Activated naive CD4-positive, alpha-beta T cell treated with anti-CD3 and anti-CD28 coated beads, Interleukin-2, amount 50 U/mL, for 24 hours (primary cell): ENCODE results near the gene ZDHHC18.
A peak's percentile ranks its signal among the peaks of the same experiment; 100 is the strongest.
"Not testable (repeated sequence)": the region's sequence is repeated elsewhere in the genome, so short reads cannot be mapped to it uniquely, and the experiment has no call there.

Experiments used
- H3K27ac Mint-ChIP-seq: one replicate; pipeline ENCODE4 v1.8.0; 2021; ENCODE audit warnings: mild to moderate bottlenecking, mixed read lengths
- H3K27me3 Mint-ChIP-seq: one replicate; pipeline ENCODE4 v1.8.0; 2021; ENCODE audit warnings: mixed read lengths
- H3K36me3 Mint-ChIP-seq: one replicate; pipeline ENCODE4 v1.8.0; 2021; ENCODE audit warnings: mixed read lengths
- H3K4me1 Mint-ChIP-seq: one replicate; pipeline ENCODE4 v1.8.0; 2021; ENCODE audit warnings: mixed read lengths
- H3K4me3 Mint-ChIP-seq: one replicate; pipeline ENCODE4 v1.8.0; 2021; ENCODE audit warnings: mild to moderate bottlenecking, mixed read lengths
- H3K9me3 Mint-ChIP-seq: one replicate; pipeline ENCODE4 v1.8.0; 2021; ENCODE audit warnings: mixed read lengths

The ZDHHC18 gene

DNA sequence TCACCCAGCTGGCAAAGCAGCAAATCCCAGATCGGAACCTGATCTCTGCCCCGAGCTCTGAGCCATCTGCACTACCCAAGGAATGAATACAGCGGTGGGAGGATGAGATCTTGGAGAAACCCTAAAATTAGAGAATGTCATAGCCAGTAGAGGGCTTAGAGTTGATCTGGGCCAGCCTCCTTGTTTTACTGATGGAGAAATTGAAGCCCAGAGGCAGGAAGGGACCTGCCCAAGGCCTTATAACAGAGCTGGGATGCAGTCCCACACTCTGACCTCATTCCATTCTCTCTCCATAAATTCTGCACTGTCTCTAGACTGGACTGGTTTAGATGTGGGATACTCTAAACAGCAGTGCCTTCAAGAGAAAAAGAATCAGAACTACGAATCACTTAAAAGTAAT is 31.7 kb downstream of the ZDHHC18 start:
- Mint-ChIP-seq H3K36me3 (peaks cover 3% of the 10 kb centered on the region), H3K27me3 (no peaks in the 10 kb centered on the region), H3K4me3 (no peak overlapping the region), H3K4me1 (peaks cover 12% of the 10 kb centered on the region), H3K9me3 (no peaks in the 10 kb centered on the region), H3K27ac (no peak overlapping the region)

DNA sequence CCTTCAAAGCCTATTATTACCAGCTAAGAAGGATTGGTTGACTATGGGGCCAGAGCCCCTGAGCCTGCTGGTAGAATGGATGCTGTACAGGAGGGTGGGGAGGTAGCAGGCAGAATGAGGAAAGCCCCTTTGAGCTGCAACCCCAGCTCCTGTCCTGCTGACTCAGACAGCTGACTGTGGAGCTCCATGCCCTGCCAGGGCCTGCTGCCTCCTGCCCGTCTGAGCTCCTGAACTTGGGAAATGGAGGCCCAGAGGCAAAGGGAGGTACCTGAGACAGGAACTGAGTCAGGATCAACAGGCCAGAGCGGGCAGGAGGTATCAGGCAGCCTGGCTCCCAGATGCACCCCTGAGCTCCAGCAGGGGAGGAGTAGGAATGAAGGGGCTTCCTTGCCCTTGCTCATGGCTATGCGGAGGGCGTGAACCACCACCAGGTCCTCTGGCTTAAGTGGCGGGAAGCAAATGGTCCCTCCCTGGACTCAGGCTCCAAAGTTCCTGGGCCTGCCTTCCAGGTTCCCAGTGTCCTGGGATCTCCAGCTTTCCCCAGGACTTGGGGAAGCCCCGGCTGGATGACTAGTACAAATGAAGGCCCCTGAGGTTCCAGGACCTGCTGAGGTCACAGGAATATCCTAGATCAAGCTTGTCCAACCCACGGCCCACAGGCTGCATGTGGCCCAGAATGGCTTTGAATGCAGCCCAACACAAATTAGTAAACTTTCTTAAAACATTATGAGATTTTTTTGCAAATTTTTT is 32.6 kb downstream of the ZDHHC18 start:
- no peak overlapping the region for H3K27ac Mint-ChIP-seq
- peaks cover 20% of the 10 kb centered on the region for H3K4me1 Mint-ChIP-seq
- peaks cover 3% of the 10 kb centered on the region for H3K36me3 Mint-ChIP-seq
- H3K4me3 Mint-ChIP-seq, result no peak overlapping the region
- H3K27me3 Mint-ChIP-seq, result no peaks in the 10 kb centered on the region
- H3K9me3 Mint-ChIP-seq, result no peaks in the 10 kb centered on the region

DNA sequence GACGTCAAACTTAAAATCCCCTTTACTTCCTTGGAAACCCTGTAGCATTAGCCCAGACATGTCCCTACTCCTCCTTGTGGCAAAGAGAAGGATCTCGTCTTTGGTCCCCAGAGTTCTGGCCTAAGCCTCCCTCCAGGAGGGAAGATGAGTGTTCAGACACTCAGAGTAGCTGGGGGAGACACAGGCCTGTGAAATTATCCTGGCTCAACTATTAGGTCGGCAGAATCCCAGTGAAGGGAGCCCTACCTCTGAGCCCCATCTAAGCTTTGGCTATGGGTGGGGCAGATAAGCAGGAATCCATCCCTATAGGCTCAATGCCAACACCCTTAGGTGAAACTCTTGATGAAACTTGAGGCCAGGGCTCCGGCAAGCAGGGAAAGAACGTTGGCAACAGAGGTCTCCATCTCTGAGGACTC is 34.8 kb downstream of the ZDHHC18 start:
- H3K27me3 Mint-ChIP-seq, result no peaks in the 10 kb centered on the region
- peaks cover 27% of the 10 kb centered on the region for H3K4me1 Mint-ChIP-seq
- no peak overlapping the region for H3K27ac Mint-ChIP-seq
- H3K4me3 Mint-ChIP-seq, result no peak overlapping the region
- peaks cover 1% of the 10 kb centered on the region for H3K36me3 Mint-ChIP-seq
- H3K9me3 Mint-ChIP-seq, result no peaks in the 10 kb centered on the region

DNA sequence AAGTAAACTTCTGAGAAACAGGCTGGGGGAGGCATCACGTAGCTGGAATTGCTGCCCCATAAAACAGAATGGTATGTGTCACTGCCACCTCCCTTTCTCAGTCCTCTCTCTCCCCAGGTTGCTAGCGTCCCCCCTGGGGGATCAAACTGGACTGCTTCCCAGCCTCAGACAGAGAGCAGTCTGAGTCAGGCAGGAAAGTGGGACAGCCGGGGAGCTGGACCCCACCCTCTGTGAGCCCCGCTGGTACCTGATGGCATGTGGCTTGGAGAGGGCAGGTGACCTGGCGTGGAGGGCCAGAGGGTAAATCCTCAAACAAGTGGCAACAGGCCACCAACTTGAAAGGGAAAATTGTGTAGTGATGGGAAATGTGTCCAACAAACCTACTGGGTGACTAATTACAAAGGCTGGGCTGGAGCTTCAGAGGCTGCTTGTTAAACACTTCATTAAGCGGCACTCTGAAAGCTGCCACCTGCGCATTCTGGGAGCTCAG is 35.4 kb downstream of the ZDHHC18 start:
- no peak overlapping the region for H3K27ac Mint-ChIP-seq
- no peaks in the 10 kb centered on the region for H3K27me3 Mint-ChIP-seq
- H3K9me3 Mint-ChIP-seq, result no peaks in the 10 kb centered on the region
- H3K4me3 Mint-ChIP-seq, result peak overlapping the region; percentile 16
- H3K4me1 Mint-ChIP-seq, result peaks cover 27% of the 10 kb centered on the region
- H3K36me3 Mint-ChIP-seq, result peaks cover 1% of the 10 kb centered on the region

DNA sequence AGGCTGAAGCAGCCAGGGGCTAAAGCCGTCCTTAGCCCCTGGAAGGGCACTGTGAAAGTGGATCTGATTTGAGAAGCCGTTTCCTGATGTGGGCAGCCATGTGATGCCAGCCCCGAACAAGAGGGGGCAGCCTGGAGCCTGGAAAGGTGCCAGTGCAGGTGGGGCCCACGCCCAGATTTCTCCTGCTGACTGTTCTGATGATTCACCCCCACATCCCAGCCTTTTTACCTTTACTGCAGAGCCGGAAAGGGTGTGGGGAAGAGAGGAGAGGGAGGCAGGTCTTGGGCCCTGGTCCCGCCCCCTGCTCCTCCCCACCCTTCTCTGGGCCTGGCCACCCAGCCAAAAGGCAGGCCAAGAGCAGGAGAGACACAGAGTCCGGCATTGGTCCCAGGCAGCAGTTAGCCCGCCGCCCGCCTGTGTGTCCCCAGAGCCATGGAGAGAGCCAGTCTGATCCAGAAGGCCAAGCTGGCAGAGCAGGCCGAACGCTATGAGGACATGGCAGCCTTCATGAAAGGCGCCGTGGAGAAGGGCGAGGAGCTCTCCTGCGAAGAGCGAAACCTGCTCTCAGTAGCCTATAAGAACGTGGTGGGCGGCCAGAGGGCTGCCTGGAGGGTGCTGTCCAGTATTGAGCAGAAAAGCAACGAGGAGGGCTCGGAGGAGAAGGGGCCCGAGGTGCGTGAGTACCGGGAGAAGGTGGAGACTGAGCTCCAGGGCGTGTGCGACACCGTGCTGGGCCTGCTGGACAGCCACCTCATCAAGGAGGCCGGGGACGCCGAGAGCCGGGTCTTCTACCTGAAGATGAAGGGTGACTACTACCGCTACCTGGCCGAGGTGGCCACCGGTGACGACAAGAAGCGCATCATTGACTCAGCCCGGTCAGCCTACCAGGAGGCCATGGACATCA is 36.5 kb downstream of the ZDHHC18 start, which contains the start of gene SFN:
SFN (plus strand) TSS at position 369 of the 904 bp plus-strand sequence; CDS start at position 433, 64 bp downstream.
- no peaks in the 10 kb centered on the region for H3K36me3 Mint-ChIP-seq
- H3K4me3 Mint-ChIP-seq, result peak within 1 kb of the TSS; percentile 61
- no peaks in the 10 kb centered on the region for H3K9me3 Mint-ChIP-seq
- no peak within 1 kb of the TSS for H3K27ac Mint-ChIP-seq
- H3K27me3 Mint-ChIP-seq, result no peaks in the 10 kb centered on the region
- H3K4me1 Mint-ChIP-seq, result peaks cover 27% of the 10 kb centered on the region

DNA sequence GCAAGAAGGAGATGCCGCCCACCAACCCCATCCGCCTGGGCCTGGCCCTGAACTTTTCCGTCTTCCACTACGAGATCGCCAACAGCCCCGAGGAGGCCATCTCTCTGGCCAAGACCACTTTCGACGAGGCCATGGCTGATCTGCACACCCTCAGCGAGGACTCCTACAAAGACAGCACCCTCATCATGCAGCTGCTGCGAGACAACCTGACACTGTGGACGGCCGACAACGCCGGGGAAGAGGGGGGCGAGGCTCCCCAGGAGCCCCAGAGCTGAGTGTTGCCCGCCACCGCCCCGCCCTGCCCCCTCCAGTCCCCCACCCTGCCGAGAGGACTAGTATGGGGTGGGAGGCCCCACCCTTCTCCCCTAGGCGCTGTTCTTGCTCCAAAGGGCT is 37.2 kb downstream of the ZDHHC18 start:
- Mint-ChIP-seq H3K27me3 (no peaks in the 10 kb centered on the region), H3K4me3 (no peak overlapping the region), H3K4me1 (peaks cover 27% of the 10 kb centered on the region), H3K27ac (no peak overlapping the region), H3K9me3 (no peaks in the 10 kb centered on the region), H3K36me3 (no peaks in the 10 kb centered on the region)

DNA sequence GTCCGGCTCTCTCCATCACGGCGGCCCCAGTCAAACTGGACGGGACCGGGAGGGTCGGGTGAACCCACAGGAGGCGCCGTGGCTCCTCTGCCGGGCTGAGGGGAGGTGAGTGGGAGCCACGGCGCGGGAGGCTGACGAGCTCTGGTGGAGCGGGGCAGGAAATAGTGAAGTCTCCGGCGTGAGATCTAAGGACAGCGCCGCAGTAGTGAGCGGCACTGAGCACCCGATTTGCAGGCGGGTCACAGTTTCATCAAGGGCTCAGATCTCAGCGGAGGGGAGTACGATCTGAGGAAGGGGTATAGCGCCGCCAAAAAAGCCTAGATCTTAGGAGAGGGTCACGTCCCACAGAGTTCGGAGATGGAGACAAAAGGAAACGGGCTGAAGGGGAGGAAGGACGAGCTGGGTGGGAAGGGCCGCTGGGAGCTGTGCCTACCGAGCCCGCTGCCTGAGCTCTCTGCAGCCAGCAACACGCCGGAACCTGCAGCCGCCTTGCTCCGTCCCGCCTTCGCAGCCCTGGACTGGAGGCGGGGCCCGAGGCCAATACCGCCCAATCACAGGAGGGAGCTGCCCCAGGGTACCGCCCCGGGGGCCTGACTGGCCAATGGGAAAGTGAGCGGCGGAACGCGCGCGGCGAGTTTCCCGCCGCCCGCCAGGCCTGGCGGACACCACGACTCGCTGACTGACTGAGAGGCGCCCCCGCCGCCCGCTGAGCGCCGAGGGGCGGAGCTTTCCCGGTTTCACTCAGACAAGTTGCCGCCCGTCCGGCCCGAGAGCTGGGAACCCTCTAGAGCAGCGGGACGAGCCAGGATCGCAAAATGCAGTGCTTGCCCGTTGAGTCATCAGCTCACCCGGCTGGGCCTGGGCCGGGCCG is 38.4 kb downstream of the ZDHHC18 start:
- H3K36me3 Mint-ChIP-seq, result no peaks in the 10 kb centered on the region
- no peaks in the 10 kb centered on the region for H3K27me3 Mint-ChIP-seq
- H3K9me3 Mint-ChIP-seq, result no peaks in the 10 kb centered on the region
- H3K27ac Mint-ChIP-seq, result peak overlapping the region; percentile 46
- peak overlapping the region; percentile 90 for H3K4me3 Mint-ChIP-seq
- H3K4me1 Mint-ChIP-seq, result peaks cover 27% of the 10 kb centered on the region

DNA sequence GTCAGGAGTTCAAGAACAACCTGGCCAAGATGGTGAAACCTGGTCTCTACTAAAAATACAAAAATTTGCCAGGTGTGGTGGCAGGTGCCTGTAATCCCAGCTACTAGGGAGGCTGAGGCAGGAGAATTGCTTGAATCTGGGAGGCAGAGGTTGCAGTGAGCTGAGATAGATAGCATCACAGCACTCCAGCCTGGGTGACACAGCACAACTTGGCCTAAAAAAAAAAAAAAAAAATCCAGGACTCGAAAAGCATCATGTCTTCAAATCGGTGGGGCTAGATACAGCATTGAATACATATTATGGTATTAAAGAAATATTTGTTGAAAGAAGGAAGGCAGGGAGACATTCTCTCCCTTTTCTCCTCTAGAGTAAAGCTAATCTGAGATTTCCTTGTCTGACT is 46.6 kb downstream of the ZDHHC18 start:
- H3K36me3 Mint-ChIP-seq, H3K4me3 Mint-ChIP-seq, H3K27ac Mint-ChIP-seq, H3K27me3 Mint-ChIP-seq, H3K4me1 Mint-ChIP-seq, H3K9me3 Mint-ChIP-seq: not testable (repeated sequence)

DNA sequence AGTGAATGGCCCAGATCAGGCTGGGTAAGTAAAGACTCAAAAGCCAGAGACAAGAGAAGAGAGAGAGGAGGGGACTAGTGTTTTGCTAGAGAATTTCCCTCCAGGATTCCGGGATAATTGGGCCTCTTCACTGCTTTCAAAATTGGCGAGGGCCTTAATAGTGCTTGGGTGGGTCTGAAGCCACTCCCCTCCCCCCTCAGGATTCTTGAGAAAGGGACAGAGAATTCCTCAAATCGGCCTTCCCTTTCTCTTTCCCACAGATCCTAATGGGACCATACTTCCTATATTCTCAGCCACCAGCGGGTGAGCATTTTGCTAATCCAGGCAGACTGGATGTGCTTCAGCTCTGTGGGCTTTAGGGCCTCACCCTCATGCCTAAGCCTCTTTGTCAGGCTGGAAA is 48.4 kb downstream of the ZDHHC18 start:
- Mint-ChIP-seq H3K9me3 (no peaks in the 10 kb centered on the region), H3K27me3 (no peaks in the 10 kb centered on the region), H3K4me1 (no peaks in the 10 kb centered on the region), H3K4me3 (no peak overlapping the region), H3K27ac (no peak overlapping the region), H3K36me3 (peaks cover 2% of the 10 kb centered on the region)

DNA sequence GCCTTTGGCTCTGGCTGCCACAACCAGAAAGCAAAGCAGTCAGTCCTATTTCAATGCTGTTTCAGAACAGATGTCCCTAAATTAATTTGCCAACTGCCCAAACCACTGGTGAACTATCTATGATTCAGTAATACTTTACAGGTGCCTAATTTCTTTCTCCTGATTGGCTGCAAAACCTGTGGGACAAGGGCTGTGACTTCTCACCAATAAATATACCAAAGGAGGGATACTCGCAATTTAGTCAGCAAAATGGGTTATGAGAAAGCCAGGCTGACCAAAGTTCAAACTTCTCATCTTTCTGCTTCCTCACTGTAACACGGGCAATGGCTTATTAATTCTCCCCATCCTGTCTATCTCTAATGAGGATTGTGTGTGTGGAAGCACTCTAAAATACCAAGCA is 50.8 kb downstream of the ZDHHC18 start:
- H3K36me3 Mint-ChIP-seq, result peaks cover 2% of the 10 kb centered on the region
- H3K9me3 Mint-ChIP-seq, result no peaks in the 10 kb centered on the region
- H3K27ac Mint-ChIP-seq, result no peak overlapping the region
- H3K27me3 Mint-ChIP-seq, result no peaks in the 10 kb centered on the region
- H3K4me1 Mint-ChIP-seq, result no peaks in the 10 kb centered on the region
- H3K4me3 Mint-ChIP-seq, result no peak overlapping the region

DNA sequence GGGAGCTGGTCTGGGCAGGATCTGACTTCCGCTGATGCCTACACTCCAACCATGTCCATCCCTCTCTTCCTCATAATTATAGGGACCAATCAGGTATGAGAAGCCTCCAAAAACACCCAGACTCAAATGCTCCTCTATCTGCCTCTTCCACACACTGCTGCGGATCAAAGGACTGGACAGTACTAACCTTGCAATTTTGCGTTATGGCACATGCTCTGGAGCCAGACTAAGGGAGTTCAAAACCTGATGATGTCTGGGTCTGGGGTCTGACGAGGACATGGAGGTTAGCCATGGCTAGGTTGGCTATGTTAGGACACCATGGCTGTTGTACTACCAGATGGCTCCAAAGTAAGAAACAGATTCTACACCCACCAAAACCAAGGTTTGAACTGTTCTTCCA is 53.3 kb downstream of the ZDHHC18 start:
- Mint-ChIP-seq H3K4me1 (peaks cover 9% of the 10 kb centered on the region), H3K27ac (no peak overlapping the region), H3K9me3 (no peaks in the 10 kb centered on the region), H3K4me3 (no peak overlapping the region), H3K36me3 (peaks cover 8% of the 10 kb centered on the region), H3K27me3 (no peaks in the 10 kb centered on the region)

DNA sequence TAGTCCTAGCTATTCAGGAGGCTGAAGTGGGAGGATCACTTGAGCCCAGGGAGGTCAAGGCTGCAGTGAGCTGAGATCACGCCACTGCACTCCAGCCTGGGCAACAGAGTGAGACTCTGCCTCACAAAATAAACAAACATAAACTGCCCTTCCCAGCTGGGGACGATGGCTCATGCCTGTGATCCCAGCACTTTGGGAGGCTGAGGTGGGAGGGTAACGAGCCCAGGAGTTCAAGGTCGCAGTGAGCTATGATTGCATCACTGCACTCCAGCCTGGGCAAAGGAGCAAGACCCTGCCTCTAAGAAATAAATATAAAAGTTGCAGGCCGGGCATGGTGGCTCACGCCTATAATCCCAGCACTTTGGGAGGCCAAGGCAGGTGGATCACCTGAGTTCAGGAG is 55.1 kb downstream of the ZDHHC18 start:
- H3K36me3 Mint-ChIP-seq, H3K9me3 Mint-ChIP-seq, H3K4me3 Mint-ChIP-seq, H3K27me3 Mint-ChIP-seq, H3K27ac Mint-ChIP-seq: not testable (repeated sequence)
- peaks cover 12% of the 10 kb centered on the region for H3K4me1 Mint-ChIP-seq

DNA sequence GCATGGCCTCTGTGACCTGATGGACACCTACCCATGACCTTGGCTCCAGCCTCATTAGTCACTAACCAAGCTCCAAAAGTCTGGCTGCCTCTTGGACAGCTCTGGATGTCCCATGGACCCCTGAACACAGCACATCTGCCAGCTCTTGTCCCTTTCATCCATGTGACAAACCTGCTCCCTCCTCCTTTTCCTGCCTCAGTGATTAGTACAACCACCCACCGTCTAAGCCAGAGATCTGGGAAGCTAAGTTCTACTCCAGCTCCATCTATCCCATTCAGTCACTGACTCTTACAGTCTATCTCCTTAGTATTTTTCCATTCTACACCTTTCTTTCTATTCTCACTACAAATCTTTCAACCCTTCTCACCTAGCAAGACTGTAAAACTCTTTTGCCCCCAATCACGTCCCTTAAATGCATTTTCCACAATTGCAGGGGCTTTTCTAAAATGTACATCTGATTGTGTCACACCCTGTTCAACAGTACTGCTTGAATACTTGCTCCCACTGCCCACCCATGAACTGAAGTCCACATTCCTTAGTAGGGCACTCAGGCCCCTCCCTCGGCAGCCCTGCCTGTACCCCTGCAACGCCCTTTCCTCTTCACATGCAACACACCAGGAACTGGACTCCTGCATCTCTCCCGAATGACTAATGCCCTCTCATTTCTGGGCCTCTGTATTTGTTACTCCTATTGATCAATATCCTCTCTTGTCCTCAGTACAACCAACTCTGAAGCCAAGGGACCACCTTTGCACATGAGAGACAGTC is 56.4 kb downstream of the ZDHHC18 start:
- no peak overlapping the region for H3K27ac Mint-ChIP-seq
- no peaks in the 10 kb centered on the region for H3K27me3 Mint-ChIP-seq
- peaks cover 16% of the 10 kb centered on the region for H3K4me1 Mint-ChIP-seq
- no peaks in the 10 kb centered on the region for H3K9me3 Mint-ChIP-seq
- peaks cover 6% of the 10 kb centered on the region for H3K36me3 Mint-ChIP-seq
- H3K4me3 Mint-ChIP-seq, result no peak overlapping the region

DNA sequence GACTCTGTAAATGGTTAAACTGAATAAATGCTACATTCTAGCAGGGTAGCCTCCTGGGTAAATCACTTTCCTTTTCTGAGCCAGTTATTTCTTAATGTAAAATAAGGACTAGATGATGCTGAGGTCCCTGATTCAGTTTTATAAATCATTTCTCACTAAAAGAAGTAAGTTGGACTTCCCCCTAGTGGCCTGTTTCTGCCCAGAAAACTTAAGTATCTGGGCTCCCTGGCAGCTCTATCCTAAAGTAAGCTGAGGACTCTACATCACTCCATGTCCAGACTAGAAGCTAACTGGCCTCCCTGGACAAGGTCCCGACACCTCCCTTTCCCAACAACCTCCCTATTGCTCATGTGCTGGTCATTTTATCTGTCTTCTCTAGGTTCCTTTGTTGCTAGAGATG is 60.6 kb downstream of the ZDHHC18 start:
- H3K4me3 Mint-ChIP-seq, result peak overlapping the region; percentile 57

DNA sequence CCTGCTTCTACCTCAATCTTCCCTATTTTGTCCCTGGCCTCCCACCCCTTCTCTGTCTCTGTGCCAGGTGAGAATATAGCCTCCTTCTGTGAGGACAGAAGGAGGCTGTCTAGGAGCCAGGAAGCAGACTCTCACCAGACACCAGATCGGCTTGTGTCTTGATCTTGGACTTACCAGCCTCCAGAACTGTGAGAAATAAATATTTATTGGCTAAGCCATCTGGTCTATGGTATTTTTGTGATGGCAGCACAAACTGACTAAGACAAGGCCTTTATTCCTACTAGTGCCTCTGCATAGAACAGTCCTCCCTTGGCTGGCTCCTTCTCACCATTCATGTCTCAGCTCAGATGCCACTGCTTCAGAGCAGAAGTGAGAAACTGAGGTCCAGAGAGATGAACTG is 61.7 kb downstream of the ZDHHC18 start:
- no peaks in the 10 kb centered on the region for H3K27me3 Mint-ChIP-seq
- H3K4me1 Mint-ChIP-seq, result peaks cover 29% of the 10 kb centered on the region
- H3K36me3 Mint-ChIP-seq, result peaks cover 10% of the 10 kb centered on the region
- peak overlapping the region; percentile 97 for H3K4me3 Mint-ChIP-seq
- peak overlapping the region; percentile 41 for H3K27ac Mint-ChIP-seq
- no peaks in the 10 kb centered on the region for H3K9me3 Mint-ChIP-seq

More for the DNA sequence above, 60.6 kb downstream of the ZDHHC18 start:
- Mint-ChIP-seq H3K36me3 (peaks cover 14% of the 10 kb centered on the region), H3K27me3 (no peaks in the 10 kb centered on the region), H3K9me3 (no peaks in the 10 kb centered on the region), H3K27ac (peak overlapping the region; percentile 73), H3K4me1 (peaks cover 37% of the 10 kb centered on the region)
